A549 (cell line): Measurements from ENCODE around the gene TAF1B.

ENCODE experiments used
- BCL3 ChIP-seq: fragments of >200 bp; sonication (Bioruptor Twin); formaldehyde crosslinking; IDR thresholded peaks from 3 replicates; pipeline ENCODE4 v1.6.1; 2016
- CHD2 ChIP-seq: fragments of 150-350 bp; IDR thresholded peaks from 2 replicates; pipeline ENCODE4 v1.6.1; 2014; ENCODE audit warnings: low read length; ENCODE audit not compliant: partially characterized antibody
- ELK1 ChIP-seq: fragments of 150-350 bp; IDR thresholded peaks from 2 replicates; pipeline ENCODE4 v1.6.1; 2014; ENCODE audit warnings: low read depth, mild to moderate bottlenecking, low read length
- EP300 ChIP-seq, 2 experiments: fragments of >200 bp; sonication (Bioruptor Twin); formaldehyde crosslinking; IDR thresholded peaks; 2 replicates in 1 of 2; 3 replicates in 1 of 2; pipeline ENCODE4 v1.6.1; 2016 to 2017
- HDAC2 ChIP-seq: fragments of 200-600 bp; sonication (generic); IDR thresholded peaks from 2 replicates; pipeline ENCODE4 v1.6.1; 2016
- KDM1A ChIP-seq: fragments of 200-600 bp; sonication (generic); IDR thresholded peaks from 2 replicates; pipeline ENCODE4 v1.6.1; 2016; ENCODE audit warnings: low read depth, mild to moderate bottlenecking
- KDM5A ChIP-seq: fragments of 200-600 bp; sonication (generic); IDR thresholded peaks from 2 replicates; pipeline ENCODE4 v1.6.1; 2016; ENCODE audit warnings: antibody characterized with exemption, mild to moderate bottlenecking
- MAZ ChIP-seq: fragments of 150-350 bp; IDR thresholded peaks from 2 replicates; pipeline ENCODE4 v1.6.1; 2014; ENCODE audit warnings: antibody characterized with exemption, low read depth, low read length, borderline replicate concordance
- PHF8 ChIP-seq: fragments of 200-600 bp; sonication (generic); IDR thresholded peaks from 2 replicates; pipeline ENCODE4 v1.6.1; 2016; ENCODE audit warnings: low read depth, mild to moderate bottlenecking, antibody characterized with exemption, moderate library complexity, borderline replicate concordance
- POLR2A ChIP-seq: IDR thresholded peaks from 2 replicates; pipeline ENCODE4 v1.6.1; 2012; ENCODE audit warnings: mild to moderate bottlenecking, low read length
- RAD21 ChIP-seq, 2 experiments: fragments of >200 bp in 1 of 2; sonication (Bioruptor Twin) in 1 of 2; formaldehyde crosslinking in 1 of 2; IDR thresholded peaks in 1 of 2; conservative IDR thresholded peaks in 1 of 2; 2 replicates in 1 of 2; 3 replicates in 1 of 2; pipeline ENCODE4 v1.6.1; 2012 to 2018; ENCODE audit warnings: inconsistent platforms in 1 of 2
- RNF2 ChIP-seq: fragments of 200-600 bp; sonication (generic); IDR thresholded peaks from 2 replicates; pipeline ENCODE4 v1.6.1; 2016; ENCODE audit warnings: low read depth, mild to moderate bottlenecking, antibody characterized with exemption, moderate library complexity, borderline replicate concordance
- SREBF2 ChIP-seq: fragments of 450-650 bp; IDR thresholded peaks from 2 replicates; pipeline ENCODE4 v1.6.1; 2014; ENCODE audit warnings: mild to moderate bottlenecking, moderate library complexity
- TF ChIP-seq, protein P1 (sequence below): fragments of >200 bp; sonication (Bioruptor Twin); formaldehyde crosslinking; IDR thresholded peaks from 3 replicates; pipeline ENCODE4 v1.5.1; 2016

GRCh38 chr2:9958057-9958456 lies 114.8 kb downstream of the TAF1B start:
- no peak for TF ChIP-seq POLR2A
- TF ChIP-seq, protein P1, sequence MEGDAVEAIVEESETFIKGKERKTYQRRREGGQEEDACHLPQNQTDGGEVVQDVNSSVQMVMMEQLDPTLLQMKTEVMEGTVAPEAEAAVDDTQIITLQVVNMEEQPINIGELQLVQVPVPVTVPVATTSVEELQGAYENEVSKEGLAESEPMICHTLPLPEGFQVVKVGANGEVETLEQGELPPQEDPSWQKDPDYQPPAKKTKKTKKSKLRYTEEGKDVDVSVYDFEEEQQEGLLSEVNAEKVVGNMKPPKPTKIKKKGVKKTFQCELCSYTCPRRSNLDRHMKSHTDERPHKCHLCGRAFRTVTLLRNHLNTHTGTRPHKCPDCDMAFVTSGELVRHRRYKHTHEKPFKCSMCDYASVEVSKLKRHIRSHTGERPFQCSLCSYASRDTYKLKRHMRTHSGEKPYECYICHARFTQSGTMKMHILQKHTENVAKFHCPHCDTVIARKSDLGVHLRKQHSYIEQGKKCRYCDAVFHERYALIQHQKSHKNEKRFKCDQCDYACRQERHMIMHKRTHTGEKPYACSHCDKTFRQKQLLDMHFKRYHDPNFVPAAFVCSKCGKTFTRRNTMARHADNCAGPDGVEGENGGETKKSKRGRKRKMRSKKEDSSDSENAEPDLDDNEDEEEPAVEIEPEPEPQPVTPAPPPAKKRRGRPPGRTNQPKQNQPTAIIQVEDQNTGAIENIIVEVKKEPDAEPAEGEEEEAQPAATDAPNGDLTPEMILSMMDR: no peak
- TF ChIP-seq ELK1: no peak
- no peak for TF ChIP-seq KDM5A
- TF ChIP-seq CHD2: no peak
- no peak for TF ChIP-seq EP300 (IDR thresholded peaks at IDR 0.05)
- TF ChIP-seq RAD21 (conservative IDR thresholded peaks at IDR 0.05 in 1 of 2, IDR thresholded peaks at IDR 0.05 in 1 of 2): no peak
- no peak for TF ChIP-seq MAZ
- TF ChIP-seq RNF2: no peak
- no peak for TF ChIP-seq HDAC2
- no peak for TF ChIP-seq BCL3
- TF ChIP-seq SREBF2: no peak
- no peak for TF ChIP-seq PHF8
- TF ChIP-seq KDM1A: no peak
